HepG2 (cell line): ENCODE measurements around the gene FBXL12. TPM values are rescaled to one million over a fixed set of nuclear protein-coding genes. Genes with fewer than 3 reads are reported as not detected.
A peak's percentile ranks its signal among the peaks of the same experiment; 100 is the strongest.

ENCODE experiments used
- HNF4G ChIP-seq, 2 experiments: sonication (generic) in 1 of 2; formaldehyde crosslinking in 1 of 2; IDR thresholded peaks; 2 replicates each; pipeline versions ENCODE4 v1.4.0 to v1.6.1; 2011 to 2020; ENCODE audit warnings: borderline replicate concordance in 2 of 2, low read depth in 2 of 2, mild to moderate bottlenecking in 2 of 2, low read length in 1 of 2, missing genetic modification reagents in 1 of 2, moderate library complexity in 1 of 2
- KIAA2018 ChIP-seq: sonication (generic); formaldehyde crosslinking; IDR thresholded peaks from 2 replicates; pipeline ENCODE4 v1.5.0; 2020; ENCODE audit warnings: mild to moderate bottlenecking, missing genetic modification reagents, borderline replicate concordance
- KMT2A ChIP-seq: sonication (generic); formaldehyde crosslinking; IDR thresholded peaks from 2 replicates; pipeline ENCODE4 v1.4.0; 2020; ENCODE audit warnings: missing genetic modification reagents
- MLXIP ChIP-seq: sonication (generic); formaldehyde crosslinking; IDR thresholded peaks from 2 replicates; pipeline ENCODE4 v1.9.0; 2021; ENCODE audit warnings: missing genetic modification reagents, borderline replicate concordance
- SMYD3 ChIP-seq: sonication (generic); formaldehyde crosslinking; IDR thresholded peaks from 2 replicates; pipeline ENCODE4 v1.8.1; 2023; ENCODE audit warnings: mild to moderate bottlenecking, missing genetic modification reagents
- SP2 ChIP-seq: sonication (generic); formaldehyde crosslinking; IDR thresholded peaks from 2 replicates; pipeline ENCODE4 v1.5.1; 2020; ENCODE audit warnings: mild to moderate bottlenecking, missing genetic modification reagents
- STAT6 ChIP-seq: sonication (generic); formaldehyde crosslinking; IDR thresholded peaks from 2 replicates; pipeline ENCODE4 v1.4.0; 2020; ENCODE audit warnings: missing genetic modification reagents, mild to moderate bottlenecking, borderline replicate concordance
- TBX3 ChIP-seq: fragments of 450-650 bp; IDR thresholded peaks from 2 replicates; pipeline ENCODE4 v1.6.1; 2017; ENCODE audit warnings: antibody characterized with exemption, mild to moderate bottlenecking, inconsistent platforms, borderline replicate concordance
- ZNF282 ChIP-seq: fragments of 450-650 bp; IDR thresholded peaks from 2 replicates; pipeline ENCODE4 v1.6.1; 2018; ENCODE audit not compliant: partially characterized antibody
- ZNF296 ChIP-seq: sonication (generic); formaldehyde crosslinking; conservative IDR thresholded peaks from 2 replicates; pipeline ENCODE4 v1.5.0; 2020; ENCODE audit warnings: mild to moderate bottlenecking, missing genetic modification reagents
- ZNF337 ChIP-seq: sonication (generic); formaldehyde crosslinking; IDR thresholded peaks from 2 replicates; pipeline ENCODE4 v1.5.1; 2020; ENCODE audit warnings: missing genetic modification reagents, low read depth, mild to moderate bottlenecking, borderline replicate concordance
- ZNF569 ChIP-seq: sonication (generic); formaldehyde crosslinking; IDR thresholded peaks from 2 replicates; pipeline ENCODE4 v1.5.0; 2020; ENCODE audit warnings: mild to moderate bottlenecking, missing genetic modification reagents, moderate library complexity, borderline replicate concordance
- ZNF644 ChIP-seq: IDR thresholded peaks from 2 replicates; pipeline ENCODE4 v1.6.1; 2016; ENCODE audit warnings: low read depth
- ZNF782 ChIP-seq: sonication (generic); formaldehyde crosslinking; IDR thresholded peaks from 2 replicates; pipeline ENCODE4 v1.4.0; 2020; ENCODE audit warnings: missing genetic modification reagents, mild to moderate bottlenecking, borderline replicate concordance
- polyA plus RNA-seq, 8 experiments: library from polyadenylated mRNA; depleted of rRNA in 3 of 8; stranded (reverse) in 7 of 8; unstranded in 1 of 8; fragments of >200 nt; fragmentation: Illumina TruSeq in 4 of 8; extraction: Trizol in 4 of 8; gene quantifications; 2 replicates each; pipeline versions ENCODE4 v1.2.1 to v1.2.3, GENCODE V29; 2011 to 2016; ENCODE audit warnings: low read depth in 4 of 8, missing spikeins in 1 of 8, mixed read lengths in 1 of 8; ENCODE audit not compliant: insufficient read depth in 1 of 8
- total RNA-seq, 5 experiments: library from RNA; depleted of rRNA; stranded (reverse); fragments of >200 nt; fragmentation: Illumina TruSeq; extraction: Trizol; gene quantifications; 2 replicates each; pipeline ENCODE4 v1.2.3, GENCODE V29; 2016; ENCODE audit warnings: low read depth in 1 of 5

Gene FBXL12
- total and polyA plus RNA-seq, 2 of the 13 experiments (the other 11 are each of a cell fraction or from before 2014, with no cell fraction given): 20.4 to 23.1 TPM

GRCh38 chr19:9834726-9835506, 16.0 kb upstream of the FBXL12 start, which contains the start of gene PIN1 (continued):
- TF ChIP-seq STAT6 (CRISPR knock-in tag) (no peak), ZNF569 (no peak), MLXIP (no peak), ZNF644 (CRISPR knock-in tag) (no peak), ZNF282 (no peak), SMYD3 (CRISPR knock-in tag) (no peak), KIAA2018 (CRISPR knock-in tag) (no peak), KMT2A (CRISPR knock-in tag) (peak; percentile 45), ZNF296 (no peak), HNF4G (IDR thresholded peaks at IDR 0.05; ENCODE audit: borderline replicate concordance, low read depth, low read length) (no peak), HNF4G (CRISPR knock-in tag; IDR thresholded peaks at IDR 0.05; ENCODE audit: borderline replicate concordance, low read depth) (no peak), SP2 (peak; percentile 98), TBX3 (no peak), ZNF337 (CRISPR knock-in tag) (peak; percentile 58; the same call in 1 of the 2 replicates), ZNF782 (0 out of 2 replicates have a peak, but pooled peaks have one; percentile 8)
